B cell (primary cell): ENCODE data around the gene TIMM17A. TPM values are rescaled to one million over a fixed set of nuclear protein-coding genes. Genes with fewer than 3 reads are reported as not detected.

Experiments
- ATAC-seq: fragments of 200-7000 bp; cut with Tn5 transposase; one replicate; pipeline ENCODE4 v1.10.0; 2021; ENCODE audit warnings: low read depth, mild to moderate bottlenecking, moderate number of reproducible peaks, moderate library complexity
- CTCF ChIA-PET: fragments of 350-600 bp; sonication (Branson Sonifier 250); formaldehyde crosslinking; loops from one replicate; lab custom pipeline; 2021; ENCODE audit warnings: antibody characterized with exemption, inconsistent platforms; lab: Charles Lee
- POLR2A ChIA-PET: fragments of 350-600 bp; sonication (Branson Sonifier 250); formaldehyde crosslinking; loops from one replicate; lab custom pipeline; 2021; ENCODE audit warnings: antibody characterized with exemption; lab: Charles Lee
- DNase-seq: peaks from one replicate; pipeline ENCODE4 v3.0.0; 2013
- H2AFZ ChIP-seq: 2 replicates; pipeline ENCODE4 v1.6.1; 2012; ENCODE audit warnings: mild to moderate bottlenecking, low read depth, low read length; ENCODE audit not compliant: insufficient read depth, poor library complexity, severe bottlenecking
- H3K27ac ChIP-seq, 2 donors: 1 replicate in 1 of 2; 2 replicates in 1 of 2; pipeline ENCODE4 v1.5.1; 2012 to 2013; ENCODE audit warnings: low read length in 2 of 2, mild to moderate bottlenecking in 2 of 2, moderate library complexity in 1 of 2
- H3K27me3 ChIP-seq, 4 experiments: fragments of 200-600 bp in 1 of 4; sonication (generic) in 1 of 4; replicated peaks in 1 of 4; 1 replicate in 2 of 4; 2 replicates in 2 of 4; pipeline versions ENCODE4 v1.6.1 to v1.7.0; 2013 to 2016; ENCODE audit warnings: low read length in 3 of 4, mild to moderate bottlenecking in 2 of 4, mixed read lengths in 1 of 4, moderate library complexity in 1 of 4; ENCODE audit not compliant: insufficient read depth in 4 of 4, control insufficient read depth in 3 of 4; ENCODE audit errors: control extremely low read depth in 1 of 4
- H3K36me3 ChIP-seq, 2 experiments: replicated peaks in 1 of 2; 1 replicate in 1 of 2; 2 replicates in 1 of 2; pipeline versions ENCODE4 v1.6.1 to v1.7.1; 2013; ENCODE audit warnings: low read length in 1 of 2; ENCODE audit not compliant: insufficient read depth in 2 of 2, control insufficient read depth in 1 of 2; ENCODE audit errors: control extremely low read depth in 1 of 2, extremely low read depth in 1 of 2
- H3K4me1 ChIP-seq, 2 donors: fragments of 200-600 bp in 1 of 2; sonication (generic) in 1 of 2; 1 replicate in 1 of 2; 2 replicates in 1 of 2; pipeline versions ENCODE4 v1.5.1 to v1.6.1; 2013 to 2017; ENCODE audit warnings: low read length in 2 of 2; ENCODE audit not compliant: control insufficient read depth in 2 of 2, insufficient read depth in 2 of 2
- H3K4me2 ChIP-seq: replicated peaks from 2 replicates; pipeline ENCODE3; 2012; ENCODE audit warnings: mild to moderate bottlenecking, low read depth, low read length; ENCODE audit not compliant: poor library complexity, severe bottlenecking
- H3K4me3 ChIP-seq, 5 experiments: fragments of 200-600 bp in 1 of 5; sonication (generic) in 1 of 5; 1 replicate in 3 of 5; 2 replicates in 2 of 5; pipeline versions ENCODE4 v1.5.1 to v1.7.0; 2011 to 2016; ENCODE audit warnings: low read length in 4 of 5, mild to moderate bottlenecking in 4 of 5, low read depth in 2 of 5, control low read depth in 1 of 5, moderate library complexity in 1 of 5; ENCODE audit not compliant: insufficient read depth in 1 of 5; ENCODE audit errors: control extremely low read depth in 1 of 5, extremely low read depth in 1 of 5
- H3K79me2 ChIP-seq: fragments of 200-600 bp; sonication (generic); one replicate; pipeline ENCODE4 v1.6.0; 2016; ENCODE audit warnings: low read length; ENCODE audit not compliant: control insufficient read depth, insufficient read depth
- H3K9ac ChIP-seq: fragments of 200-600 bp; sonication (generic); 2 replicates; pipeline ENCODE4 v1.6.1; 2017; ENCODE audit warnings: mild to moderate bottlenecking, low read length, moderate library complexity
- H3K9me3 ChIP-seq, 3 donors: one replicate each; pipeline versions ENCODE4 v1.6.1 to v1.7.1; 2013; ENCODE audit warnings: low read length in 2 of 3; ENCODE audit not compliant: control insufficient read depth in 2 of 3, insufficient read depth in 1 of 3; ENCODE audit errors: control extremely low read depth in 1 of 3
- H4K20me1 ChIP-seq: 2 replicates; pipeline ENCODE4 v1.6.0; 2012; ENCODE audit warnings: mild to moderate bottlenecking, low read length; ENCODE audit not compliant: insufficient read depth, control insufficient read depth, poor library complexity, severe bottlenecking
- H3K27ac Mint-ChIP-seq: one replicate; pipeline ENCODE4 v1.8.0; 2021; ENCODE audit warnings: mixed read lengths
- H3K27me3 Mint-ChIP-seq: one replicate; pipeline ENCODE4 v1.8.0; 2021; ENCODE audit warnings: mixed read lengths
- H3K4me1 Mint-ChIP-seq: one replicate; pipeline ENCODE4 v1.8.0; 2021; ENCODE audit warnings: mixed read lengths
- H3K4me3 Mint-ChIP-seq: one replicate; pipeline ENCODE4 v1.8.0; 2021; ENCODE audit warnings: mixed read lengths
- H3K9me3 Mint-ChIP-seq: one replicate; pipeline ENCODE4 v1.8.0; 2022; ENCODE audit warnings: mixed read lengths; ENCODE audit not compliant: insufficient read depth
- EZH2 ChIP-seq: IDR thresholded peaks from 2 replicates; pipeline ENCODE4 v1.6.1; 2012; ENCODE audit warnings: borderline replicate concordance, low read depth, mild to moderate bottlenecking, moderate library complexity, low read length; ENCODE audit not compliant: insufficient read depth, poor library complexity, severe bottlenecking
- WGBS: methylation state at CpG from one replicate; pipeline ENCODE4 v1.1.5; 2013; ENCODE audit warnings: missing lambda C conversion rate; ENCODE audit not compliant: insufficient coverage; 5-methylcytosine and 5-hydroxymethylcytosine counted together
- intact Hi-C: fragments of 100-400 bp; cut with micrococcal nuclease; formaldehyde crosslinking; loops from one replicate; pipeline ENCODE4 v1.10.0; 2022
- polyA plus RNA-seq: library from polyadenylated mRNA; depleted of rRNA; stranded (reverse); fragments of >200 nt; gene quantifications from 2 replicates; pipeline ENCODE4 v1.2.3, GENCODE V29; 2012
- total RNA-seq, 2 donors: library from RNA; stranded (reverse); fragments of 120-200 nt in 1 of 2; gene quantifications; 1 replicate in 1 of 2; 2 replicates in 1 of 2; pipeline versions ENCODE4 v1.2.3 to v1.2.4, GENCODE V29; 2013 to 2022
- TF ChIP-seq, protein P1 (sequence below): fragments of 200-600 bp; IDR thresholded peaks from one replicate; pipeline ENCODE4 v1.8.0; 2022; ENCODE audit warnings: antibody characterized with exemption, mild to moderate bottlenecking

Gene TIMM17A
- total and polyA plus RNA-seq, 2 donors (not counting 1 experiment from before 2014, with no cell fraction given): 13.7 to 31.5 TPM

- Histone ChIP-seq H3K4me3 (no peak overlapping the region), H3K27ac (no peak overlapping the region), H3K4me1 (peaks cover 0 to 7% of the 10 kb centered on the region in 2 donors), H3K27me3 (no peaks in the 10 kb centered on the region), H3K9ac (no peak overlapping the region), H3K9me3 (no peaks in the 10 kb centered on the region), H2AFZ (no peak overlapping the region), H3K79me2 (no peaks in the 10 kb centered on the region), H3K4me2 (no peak overlapping the region), H4K20me1 (no peaks in the 10 kb centered on the region), H3K36me3 (no peaks in the 10 kb centered on the region)
- CTCF ChIA-PET: no interaction called here
- 96% methylated on average over 5 of the region's 6 CpGs for WGBS
- POLR2A ChIA-PET: no interaction called here
- intact Hi-C loops: loop anchor here (5.0 kb wide), 1 partner anchor 703 kb away; no protein-coding TSS in a partner anchor
- Mint-ChIP-seq H3K9me3 (no peaks in the 10 kb centered on the region), H3K4me3 (no peak overlapping the region), H3K27me3 (peaks cover 8% of the 10 kb centered on the region), H3K27ac (no peak overlapping the region), H3K4me1 (peaks cover 2% of the 10 kb centered on the region)
- no peak for ATAC-seq
- no peak for TF ChIP-seq EZH2
- TF ChIP-seq, protein P1, sequence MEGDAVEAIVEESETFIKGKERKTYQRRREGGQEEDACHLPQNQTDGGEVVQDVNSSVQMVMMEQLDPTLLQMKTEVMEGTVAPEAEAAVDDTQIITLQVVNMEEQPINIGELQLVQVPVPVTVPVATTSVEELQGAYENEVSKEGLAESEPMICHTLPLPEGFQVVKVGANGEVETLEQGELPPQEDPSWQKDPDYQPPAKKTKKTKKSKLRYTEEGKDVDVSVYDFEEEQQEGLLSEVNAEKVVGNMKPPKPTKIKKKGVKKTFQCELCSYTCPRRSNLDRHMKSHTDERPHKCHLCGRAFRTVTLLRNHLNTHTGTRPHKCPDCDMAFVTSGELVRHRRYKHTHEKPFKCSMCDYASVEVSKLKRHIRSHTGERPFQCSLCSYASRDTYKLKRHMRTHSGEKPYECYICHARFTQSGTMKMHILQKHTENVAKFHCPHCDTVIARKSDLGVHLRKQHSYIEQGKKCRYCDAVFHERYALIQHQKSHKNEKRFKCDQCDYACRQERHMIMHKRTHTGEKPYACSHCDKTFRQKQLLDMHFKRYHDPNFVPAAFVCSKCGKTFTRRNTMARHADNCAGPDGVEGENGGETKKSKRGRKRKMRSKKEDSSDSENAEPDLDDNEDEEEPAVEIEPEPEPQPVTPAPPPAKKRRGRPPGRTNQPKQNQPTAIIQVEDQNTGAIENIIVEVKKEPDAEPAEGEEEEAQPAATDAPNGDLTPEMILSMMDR: no peak
- DNase-seq: no peak
Observed at GRCh38 chr1:202014060-202014459, 58.8 kb downstream of the TIMM17A start.

GRCh38 chr1:202014915-202015661 is 59.8 kb downstream of the TIMM17A start:
- intact Hi-C loops: loop anchor here (5.0 kb wide), 1 partner anchor 702 kb away; no protein-coding TSS in a partner anchor
- no peak overlapping the region for H3K4me3 Mint-ChIP-seq

More at GRCh38 chr1:202014915-202015661, 59.8 kb downstream of the TIMM17A start:
- no peak for ATAC-seq
- 95% methylated on average over 10 of the region's 17 CpGs for WGBS
- ChIA-PET POLR2A (no interaction called here), CTCF (interaction anchor here (0.6 to 2.1 kb wide), 2 partner anchors 14 to 16 kb away, joined by 4 read pairs; no protein-coding TSS in a partner anchor)
- DNase-seq: no peak
- Mint-ChIP-seq H3K27me3 (peaks cover 10% of the 10 kb centered on the region), H3K4me1 (no peaks in the 10 kb centered on the region), H3K27ac (no peak overlapping the region), H3K9me3 (no peaks in the 10 kb centered on the region)
- no peaks in the 10 kb centered on the region for H3K9me3 ChIP-seq
- H3K27me3 ChIP-seq: no peaks in the 10 kb centered on the region
- H3K4me1 ChIP-seq: peaks cover 0 to 2% of the 10 kb centered on the region in 2 donors
- H4K20me1 ChIP-seq: no peaks in the 10 kb centered on the region
- H3K9ac ChIP-seq: no peak overlapping the region
- no peaks in the 10 kb centered on the region for H3K79me2 ChIP-seq
- H3K4me2 ChIP-seq: no peak overlapping the region
- no peaks in the 10 kb centered on the region for H3K36me3 ChIP-seq
- H3K27ac ChIP-seq: no peak overlapping the region
- no peak overlapping the region for H2AFZ ChIP-seq
- no peak for TF ChIP-seq EZH2
- TF ChIP-seq, protein P1: no peak
- H3K4me3 ChIP-seq: no peak overlapping the region
